Mesothelial cell of epicardium (in vitro differentiated cells): ENCODE results near the gene EXOC2. TPM values are rescaled to one million over a fixed set of nuclear protein-coding genes. Genes with fewer than 3 reads are reported as not detected.

Experiments
- DNase-seq, 2 experiments: peaks; one replicate each; pipeline ENCODE4 v3.0.0; 2021; ENCODE audit warnings: low spot score in 2 of 2; ENCODE audit not compliant: unreplicated experiment in 2 of 2
- H3K27ac Mint-ChIP-seq: 2 replicates; pipeline ENCODE4 v1.8.0; 2021; ENCODE audit warnings: mixed read lengths
- H3K27me3 Mint-ChIP-seq: 2 replicates; pipeline ENCODE4 v1.8.0; 2021; ENCODE audit warnings: low read depth, mixed read lengths
- H3K36me3 Mint-ChIP-seq: 2 replicates; pipeline ENCODE4 v1.8.0; 2021; ENCODE audit warnings: mixed read lengths
- H3K4me1 Mint-ChIP-seq: 2 replicates; pipeline ENCODE4 v1.8.0; 2021; ENCODE audit warnings: mixed read lengths
- H3K4me3 Mint-ChIP-seq: 2 replicates; pipeline ENCODE4 v1.8.0; 2021; ENCODE audit warnings: mild to moderate bottlenecking, moderate library complexity, mixed read lengths
- H3K9me3 Mint-ChIP-seq: 2 replicates; pipeline ENCODE4 v1.8.0; 2021; ENCODE audit warnings: mixed read lengths
- CTCF ChIP-seq: fragments of 200-600 bp; sonication (generic); IDR thresholded peaks from one replicate; pipeline ENCODE4 v1.5.0; 2021; ENCODE audit warnings: antibody characterized with exemption; ENCODE audit not compliant: unreplicated experiment
- total RNA-seq: library from RNA; stranded (reverse); gene quantifications from 3 replicates; pipeline ENCODE4 v1.2.1, GENCODE V29; 2021

Gene EXOC2
- total RNA-seq, 1 donor from 2014 or later, result 22.9 TPM

- no peak for DNase-seq
- TF ChIP-seq CTCF, result no peak
- H3K4me1 Mint-ChIP-seq, result no peaks in the 10 kb centered on the region
- H3K27me3 Mint-ChIP-seq, result no peaks in the 10 kb centered on the region
- H3K27ac Mint-ChIP-seq, result no peak overlapping the region
- H3K9me3 Mint-ChIP-seq, result peaks cover 23% of the 10 kb centered on the region
- no peak overlapping the region for H3K4me3 Mint-ChIP-seq
- H3K36me3 Mint-ChIP-seq, result peaks cover 44% of the 10 kb centered on the region
Measured at GRCh38 chr6:493840-494239, 199.1 kb downstream of the EXOC2 start.

- Mint-ChIP-seq H3K9me3 (peaks cover 23% of the 10 kb centered on the region), H3K27ac (no peak overlapping the region), H3K4me3 (no peak overlapping the region), H3K36me3 (peaks cover 44% of the 10 kb centered on the region), H3K27me3 (no peaks in the 10 kb centered on the region), H3K4me1 (no peaks in the 10 kb centered on the region)
- no peak for TF ChIP-seq CTCF
- no peak for DNase-seq
Measured at GRCh38 chr6:492816-493414, 200.0 kb downstream of the EXOC2 start.

- Mint-ChIP-seq H3K4me1 (no peaks in the 10 kb centered on the region), H3K27me3 (no peaks in the 10 kb centered on the region), H3K9me3 (peaks cover 23% of the 10 kb centered on the region), H3K27ac (no peak overlapping the region), H3K36me3 (peaks cover 43% of the 10 kb centered on the region), H3K4me3 (no peak overlapping the region)
- TF ChIP-seq CTCF, result no peak
- no peak for DNase-seq
Measured at GRCh38 chr6:492178-492577, 200.8 kb downstream of the EXOC2 start.

GRCh38 chr6:491233-491632 is 201.7 kb downstream of the EXOC2 start:
- H3K4me3 Mint-ChIP-seq, result no peak overlapping the region
- peaks cover 47% of the 10 kb centered on the region for H3K36me3 Mint-ChIP-seq
- H3K27me3 Mint-ChIP-seq, result no peaks in the 10 kb centered on the region
- DNase-seq, result no peak
- no peaks in the 10 kb centered on the region for H3K4me1 Mint-ChIP-seq
- H3K27ac Mint-ChIP-seq, result no peak overlapping the region
- TF ChIP-seq CTCF, result no peak
- H3K9me3 Mint-ChIP-seq, result peaks cover 23% of the 10 kb centered on the region

- peaks cover 47% of the 10 kb centered on the region for H3K36me3 Mint-ChIP-seq
- H3K4me3 Mint-ChIP-seq, result no peak overlapping the region
- peaks cover 23% of the 10 kb centered on the region for H3K9me3 Mint-ChIP-seq
- H3K27ac Mint-ChIP-seq, result no peak overlapping the region
- DNase-seq, result no peak
- TF ChIP-seq CTCF, result no peak
- no peaks in the 10 kb centered on the region for H3K4me1 Mint-ChIP-seq
- H3K27me3 Mint-ChIP-seq, result no peaks in the 10 kb centered on the region
Measured at GRCh38 chr6:490251-491037, 202.5 kb downstream of the EXOC2 start.
